ENCODE measurements around the gene THBS3.
"Not testable (repeated sequence)": the region's sequence is repeated elsewhere in the genome, so short reads cannot be mapped to it uniquely, and the experiment has no call there.

Gene THBS3

DNA sequence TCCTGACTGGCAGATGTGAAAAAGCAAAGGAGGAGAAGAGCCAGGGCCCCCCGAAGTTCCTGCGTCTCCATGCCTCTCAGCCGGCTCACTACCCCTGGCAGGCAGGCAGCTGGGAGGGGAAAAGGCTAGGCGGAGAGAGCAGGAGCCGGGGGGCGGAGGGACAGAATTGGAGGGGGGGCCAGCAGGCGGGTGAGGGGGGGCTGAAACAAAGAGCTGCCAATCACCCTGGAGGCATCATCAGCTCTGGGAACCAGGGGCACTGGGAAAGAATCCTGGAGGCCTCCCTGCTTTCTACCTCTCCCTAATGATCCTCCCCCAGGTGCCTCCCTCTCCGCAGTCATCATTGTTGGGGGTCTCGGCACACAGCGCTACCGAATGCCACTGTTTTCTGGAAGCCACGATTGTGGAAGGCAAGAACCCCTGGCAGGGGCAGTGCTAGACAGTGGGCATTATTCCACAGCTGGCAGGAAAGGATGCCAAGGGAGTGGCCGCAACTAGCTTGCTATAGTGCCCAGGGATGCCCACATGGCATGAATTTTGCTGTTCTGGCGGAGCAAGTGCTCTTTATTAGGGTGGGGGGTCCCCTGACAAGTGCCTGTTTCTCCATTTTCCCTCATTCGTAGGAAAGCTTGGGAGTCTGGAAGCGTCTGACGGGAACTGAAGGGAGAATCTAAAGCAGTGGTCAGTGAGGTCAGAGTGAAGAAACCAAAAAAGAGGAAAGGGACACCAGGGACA is at the start of gene THBS3:
THBS3 (minus strand) TSS at position 92 of the 735 bp plus-strand sequence; CDS start at position 71, 21 bp downstream.
- DNase-seq, result no peak

DNA sequence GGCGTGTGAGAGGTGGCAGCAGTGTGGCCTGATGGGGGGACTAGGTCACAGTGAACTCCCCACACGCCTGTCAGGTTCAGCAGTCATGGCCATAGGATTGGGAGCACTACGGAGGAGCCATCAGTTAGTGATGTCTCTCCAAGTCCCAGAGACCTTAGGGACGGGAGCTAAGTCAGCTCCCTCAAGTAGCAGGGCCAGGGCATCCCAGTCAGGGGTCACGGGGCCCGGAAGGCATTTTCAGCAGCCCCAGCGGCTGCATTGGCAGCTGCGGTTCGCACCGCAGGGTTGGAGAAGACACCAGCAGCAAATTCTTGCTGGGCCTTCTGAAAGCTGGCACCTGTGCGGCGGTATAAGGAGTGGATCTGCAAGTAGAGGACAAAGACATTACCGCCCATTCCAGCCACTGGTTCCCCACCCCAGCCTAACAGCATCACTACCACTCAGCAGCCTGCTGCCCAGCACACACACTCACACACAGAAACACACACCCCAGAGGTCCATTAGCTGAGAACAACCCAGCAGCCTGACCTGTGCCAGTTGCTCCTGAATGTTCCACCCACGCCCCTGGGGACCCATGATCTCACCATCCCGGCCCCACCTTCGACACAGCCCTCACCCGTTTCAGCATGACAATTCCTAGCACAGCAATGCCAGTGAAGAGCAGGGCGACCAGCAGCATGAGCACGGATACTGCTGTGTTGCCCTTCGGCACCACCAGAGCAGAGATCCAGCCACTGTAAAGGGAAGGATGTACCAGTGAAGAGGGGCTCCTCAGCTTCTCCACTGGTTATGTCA is 48.6 kb upstream of the THBS3 start:
- no peak for DNase-seq

DNA sequence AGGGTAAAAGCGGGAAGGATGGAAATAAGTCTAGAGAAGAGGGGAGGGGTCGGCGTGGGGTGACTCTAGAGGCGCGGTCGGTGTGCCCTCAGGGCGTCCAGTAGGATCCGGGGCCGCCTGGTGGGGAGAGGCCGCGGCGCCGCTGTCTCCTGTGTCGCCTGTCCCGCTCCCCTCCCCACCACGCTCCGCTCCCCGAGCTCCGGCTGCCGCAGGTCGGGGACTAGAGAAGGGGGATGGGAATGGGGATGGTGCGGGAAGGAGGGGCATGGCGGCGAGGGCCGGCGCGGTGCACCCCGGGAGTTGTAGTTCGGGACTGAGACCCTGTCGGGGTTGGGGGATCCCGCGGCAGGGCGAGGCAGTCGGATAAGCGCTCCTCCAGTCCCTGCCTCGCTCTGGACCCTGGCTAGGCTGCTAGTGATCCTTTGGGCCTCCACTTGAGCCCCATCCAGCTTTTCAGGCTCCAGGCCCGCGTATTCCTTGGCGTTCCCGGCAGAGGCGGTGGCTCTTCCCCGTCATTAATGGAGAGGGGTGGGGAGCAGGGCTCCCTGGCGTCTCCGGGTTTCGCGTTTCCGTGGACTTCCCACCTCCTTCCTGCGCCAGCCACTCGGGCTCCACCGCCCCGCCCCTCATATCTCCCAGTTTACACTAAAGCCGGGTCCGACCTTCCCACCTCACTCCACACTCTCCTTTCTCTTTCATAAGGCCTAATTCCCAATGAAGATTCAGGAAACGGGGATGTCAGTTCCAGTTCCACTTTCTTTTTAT is 47.7 kb upstream of the THBS3 start, which contains the start of gene ENTREP3:
ENTREP3 (minus strand) TSS at position 241 of the 765 bp plus-strand sequence. CDS start 606 bp downstream, outside the sequence.
- no peak for DNase-seq

DNA sequence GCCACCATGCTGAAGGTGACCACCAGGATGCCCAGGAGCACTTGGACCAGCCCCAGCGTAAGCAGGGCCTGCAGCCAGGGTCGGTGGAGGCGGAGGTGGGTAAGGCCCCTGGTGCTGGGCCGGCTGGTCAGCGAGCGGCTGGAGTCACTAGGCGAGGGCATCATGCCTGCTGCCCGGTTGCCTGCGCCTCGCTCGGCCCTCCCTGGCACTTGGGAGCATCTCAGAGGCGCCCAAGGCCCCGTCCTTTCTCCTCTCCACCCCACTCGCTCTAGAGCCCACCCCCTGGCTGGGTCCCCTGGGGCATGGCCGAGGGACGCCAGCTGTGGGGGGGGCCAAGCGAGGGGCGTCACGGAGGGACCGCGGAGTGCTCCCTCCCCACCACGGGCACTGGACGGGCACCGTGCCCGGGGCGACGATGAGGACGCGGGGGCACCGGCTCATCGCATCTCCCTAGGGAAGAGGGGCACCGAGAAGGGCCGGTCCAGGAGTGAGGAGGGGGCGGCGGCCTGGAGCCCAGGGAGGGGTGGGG is 47.1 kb upstream of the THBS3 start:
- no peak for DNase-seq

DNA sequence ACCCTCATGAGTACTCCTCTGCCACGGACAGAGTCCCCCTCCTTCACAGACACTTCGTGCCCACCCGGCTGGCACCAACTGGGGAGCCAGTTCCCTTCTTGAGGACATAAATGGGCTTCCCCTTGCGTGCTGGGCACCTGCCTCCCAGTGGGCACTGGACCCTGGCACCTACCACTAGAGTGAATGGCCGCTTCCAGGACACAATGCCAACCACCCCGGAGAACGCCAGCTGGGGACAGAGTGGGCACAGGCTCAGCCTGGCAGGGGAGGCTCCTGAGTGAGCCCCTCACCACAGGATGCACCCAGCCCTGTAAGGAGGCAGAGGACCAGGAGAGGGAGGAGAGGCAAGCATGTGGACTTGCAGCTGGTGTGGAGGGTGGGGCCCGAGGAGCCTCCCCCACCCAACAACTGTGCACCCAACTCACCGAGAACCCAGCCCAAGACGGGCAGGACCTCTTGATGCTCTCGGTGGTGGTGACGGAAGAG is 46.6 kb upstream of the THBS3 start:
- no peak for DNase-seq

DNA sequence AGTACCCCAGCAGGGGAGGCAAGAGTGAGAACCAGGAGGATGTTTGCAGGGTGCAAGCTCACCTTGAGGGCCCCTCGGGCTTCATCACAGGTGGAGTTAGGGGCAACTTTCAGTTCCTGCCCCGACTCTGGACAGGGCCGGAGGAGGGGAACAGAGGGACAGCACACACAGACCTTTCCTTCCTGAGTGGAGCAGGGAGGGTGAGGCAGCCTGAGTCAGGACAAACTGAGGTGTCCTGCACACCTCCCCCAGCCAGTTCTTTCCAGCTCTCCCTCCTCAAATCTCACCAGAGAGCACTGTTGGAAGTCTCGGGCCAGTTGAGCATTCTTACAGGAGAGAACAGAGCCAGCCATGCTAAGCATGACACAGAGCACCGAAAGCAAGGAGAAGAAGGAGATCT is 46.1 kb upstream of the THBS3 start:
- no peak for DNase-seq

DNA sequence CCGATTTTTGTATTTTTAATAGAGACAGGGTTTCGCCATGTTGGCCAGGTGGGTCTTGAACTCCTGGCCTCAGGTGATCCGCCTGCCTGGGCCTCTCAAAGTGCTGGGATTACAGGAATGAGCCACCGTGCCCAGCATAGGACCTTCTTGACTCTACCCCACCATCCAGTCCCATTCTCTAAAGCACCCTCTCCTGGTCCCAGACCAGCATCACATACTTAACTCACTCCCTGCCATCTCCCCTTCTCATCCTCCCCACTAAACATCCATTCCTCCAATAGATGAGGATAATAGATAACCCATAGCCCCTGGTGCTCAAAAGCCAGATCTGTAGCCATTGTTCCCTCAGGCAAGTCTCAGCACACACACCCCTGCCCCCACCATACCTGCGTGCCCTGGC is 45.5 kb upstream of the THBS3 start:
- DNase-seq, result no peak

DNA sequence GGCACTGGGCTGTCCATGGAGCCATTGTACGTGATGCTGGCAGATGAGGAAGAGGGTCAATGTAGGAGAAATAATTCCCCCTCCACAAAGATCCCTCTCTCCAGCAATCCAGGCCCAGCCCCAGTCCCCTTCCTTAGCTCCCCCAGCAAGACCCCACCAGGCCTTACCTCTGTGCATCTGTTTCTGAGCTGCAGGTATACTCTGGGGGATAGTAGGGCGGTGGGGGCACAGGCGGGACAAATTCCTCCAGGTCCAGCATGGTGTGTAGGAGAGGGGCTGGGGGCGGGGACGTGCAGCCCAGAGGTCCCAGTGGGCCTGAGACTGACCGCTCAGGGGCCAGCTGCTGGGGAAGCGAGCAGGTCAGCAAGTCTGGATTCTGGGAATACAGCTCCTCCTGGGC is 43.9 kb upstream of the THBS3 start:
- DNase-seq, result no peak

DNA sequence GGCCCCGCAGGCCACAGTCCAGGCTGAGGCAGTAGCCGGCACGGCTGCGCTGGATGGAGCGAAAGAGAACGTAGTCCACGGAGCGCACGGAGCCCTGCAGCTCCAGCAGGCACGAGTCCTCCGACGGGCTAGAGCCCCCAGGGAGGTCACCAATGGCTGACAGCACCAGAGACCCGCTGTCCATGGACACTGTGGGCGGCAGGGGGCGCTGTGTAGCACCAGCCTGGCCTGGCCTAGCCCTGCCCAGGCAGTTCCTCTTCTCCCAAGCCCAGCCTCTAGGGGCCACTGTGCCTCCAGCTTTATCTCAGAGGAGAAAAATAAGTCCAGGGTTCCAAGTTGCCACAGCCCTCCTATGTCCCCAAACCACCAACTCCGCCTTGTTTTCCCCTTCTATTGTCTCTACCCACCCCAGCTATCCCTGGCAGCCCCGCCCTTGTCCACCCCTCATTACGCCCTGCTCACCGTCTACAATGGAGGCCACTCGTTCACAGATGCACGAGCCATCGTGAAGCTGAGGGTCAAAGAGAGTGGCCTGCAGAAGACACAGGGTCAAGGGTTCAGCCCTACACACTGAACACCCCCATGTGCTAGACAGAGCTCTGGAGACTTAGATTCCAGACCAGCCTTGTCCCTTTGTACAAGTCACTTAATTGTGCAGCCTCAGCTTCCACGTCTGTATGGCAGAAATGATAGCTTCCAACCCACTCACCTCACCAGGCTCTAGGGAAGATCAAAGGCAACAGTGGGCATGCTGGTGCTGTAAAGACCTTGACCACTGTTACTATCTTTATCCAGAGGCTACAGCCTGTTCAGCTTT is 43.1 kb upstream of the THBS3 start:
- DNase-seq, result peak; percentile 87

DNA sequence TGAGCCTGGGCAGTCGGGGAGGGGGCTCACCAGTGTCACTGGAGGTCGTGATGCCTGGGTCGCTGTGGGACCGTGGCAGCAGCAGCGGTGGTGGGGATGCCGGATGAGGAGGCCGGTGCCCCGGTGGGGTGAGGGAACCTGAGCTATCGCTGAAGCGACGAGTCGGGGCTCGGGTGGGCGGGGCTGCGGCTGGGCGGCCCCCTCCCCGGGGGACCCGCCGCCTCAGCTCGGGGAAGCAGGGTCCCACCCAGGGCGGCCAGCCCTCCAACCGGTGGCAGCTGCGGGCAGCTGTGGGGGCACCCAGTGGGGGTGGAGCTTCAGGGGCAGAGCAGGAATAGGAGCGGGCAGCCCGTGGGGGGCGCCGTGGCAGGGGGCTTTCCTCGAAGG is 42.5 kb upstream of the THBS3 start:
- DNase-seq, result no peak

DNA sequence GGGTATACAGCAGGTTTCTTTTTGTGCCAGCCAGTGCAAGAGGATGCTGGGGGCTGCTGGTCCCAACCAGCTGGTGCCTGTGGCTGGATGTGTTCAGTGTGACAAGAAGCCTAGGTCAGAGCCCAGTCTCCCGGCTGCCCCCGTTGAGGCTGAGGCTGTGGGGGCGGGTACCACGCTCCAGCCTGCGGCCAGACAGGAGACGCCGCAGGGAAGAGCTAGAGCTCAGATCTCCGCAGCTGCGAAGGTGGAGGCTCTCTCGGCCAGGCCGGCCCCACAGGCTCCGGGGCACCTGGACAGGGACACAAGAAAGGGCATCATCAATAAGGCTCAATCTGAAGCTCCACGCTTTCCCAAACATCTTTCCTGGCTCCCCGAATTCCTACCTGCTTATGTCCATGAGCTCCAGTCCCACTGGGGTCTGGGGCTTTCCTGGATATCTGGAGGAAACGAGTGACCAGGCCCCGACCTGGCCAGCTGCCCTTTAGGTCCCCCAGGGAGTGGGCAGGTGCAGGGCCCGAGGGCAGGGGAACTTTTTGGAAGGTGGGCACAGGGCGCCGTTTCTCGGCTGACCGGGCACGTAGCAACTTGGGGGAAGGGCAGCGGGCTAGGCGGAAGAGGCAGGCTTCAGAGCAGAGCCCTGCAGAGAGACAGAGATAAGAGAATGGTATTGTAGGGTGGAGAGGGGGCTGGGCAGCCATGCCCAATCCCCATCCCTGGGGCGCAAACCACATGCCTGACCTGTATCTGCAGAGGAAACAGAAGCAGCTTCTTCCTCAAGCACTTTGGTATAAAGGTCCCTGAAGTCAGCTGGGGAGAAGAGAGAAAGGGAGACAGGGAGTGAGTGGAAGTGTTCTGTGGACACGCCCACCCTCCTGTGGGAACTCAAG is 40.2 kb upstream of the THBS3 start:
- DNase-seq, result no peak

DNA sequence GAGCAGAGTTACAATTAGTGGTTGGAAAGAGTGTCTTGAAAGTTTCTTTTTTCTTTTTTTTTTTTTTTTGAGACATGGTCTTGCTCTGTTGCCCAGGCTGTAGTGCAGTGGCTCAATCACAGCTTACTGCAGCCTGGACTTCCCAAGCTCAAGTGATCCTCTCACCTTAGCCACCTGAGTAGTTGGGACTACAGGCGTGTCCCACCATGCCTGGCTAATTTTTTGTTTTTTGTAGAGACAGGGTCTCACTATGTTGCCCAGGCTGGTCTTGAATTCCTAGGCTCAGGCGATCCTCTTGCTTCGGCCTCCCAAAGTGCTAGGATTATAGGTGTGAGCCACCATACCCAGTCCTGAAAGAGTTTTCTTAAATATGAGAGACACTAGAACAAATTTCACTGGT is 39.1 kb upstream of the THBS3 start:
- not testable (repeated sequence) for DNase-seq

DNA sequence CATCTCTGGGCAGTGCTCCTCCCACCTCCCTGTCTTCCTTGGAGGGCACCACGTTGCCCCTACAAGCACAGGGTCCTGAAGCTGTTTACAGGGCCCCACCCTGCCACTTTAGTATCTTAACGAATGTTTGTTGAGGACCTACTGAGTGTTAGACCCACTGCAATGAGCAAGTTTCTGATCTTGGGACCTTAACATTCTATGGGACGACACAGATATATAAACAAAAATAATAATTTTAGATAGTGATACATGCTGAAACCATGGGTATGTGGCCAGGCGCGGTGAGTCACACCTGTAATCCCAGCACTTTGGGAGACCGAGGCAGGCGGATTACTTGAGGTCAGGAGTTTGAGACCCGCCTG is 37.4 kb upstream of the THBS3 start:
- DNase-seq, result no peak

DNA sequence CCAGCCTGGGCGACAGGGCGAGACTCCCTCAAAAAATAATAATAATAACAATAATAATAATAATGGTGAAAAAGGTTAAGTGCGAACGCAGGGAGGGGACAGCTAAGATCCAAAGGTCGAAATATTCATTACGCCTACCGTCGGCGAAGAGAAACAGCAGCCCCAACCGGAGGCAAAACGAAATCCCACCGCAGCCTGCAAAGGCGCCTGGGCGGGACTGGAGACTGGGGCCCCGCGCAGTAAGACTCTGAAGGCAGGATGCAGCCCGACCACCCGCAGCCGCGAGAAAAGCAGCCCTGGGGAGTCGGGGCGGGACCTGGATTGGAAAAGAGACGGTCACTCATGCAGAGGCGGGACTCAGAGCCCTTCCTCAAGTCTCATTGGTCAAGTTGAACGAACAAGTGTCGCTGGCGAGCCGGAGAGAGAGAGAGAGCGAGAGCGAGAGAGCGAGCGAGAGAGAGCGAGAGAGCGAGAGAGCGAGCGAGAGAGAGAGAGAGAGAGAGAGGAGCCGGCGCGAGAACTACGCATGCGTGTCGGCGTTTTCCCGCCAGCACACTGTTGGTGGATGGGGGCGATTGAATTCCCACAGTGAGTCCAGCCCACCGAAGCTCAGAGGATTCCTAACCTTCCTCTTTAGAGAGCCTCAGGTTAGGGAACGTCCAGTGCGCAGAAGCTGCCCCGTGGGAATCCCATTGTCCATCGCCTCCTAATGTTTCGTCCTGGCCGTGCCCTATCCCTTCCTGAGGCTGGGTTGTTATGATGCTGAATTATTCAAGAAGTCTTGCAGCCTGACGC is 36.9 kb upstream of the THBS3 start:
- peak; percentile 96 for DNase-seq

DNA sequence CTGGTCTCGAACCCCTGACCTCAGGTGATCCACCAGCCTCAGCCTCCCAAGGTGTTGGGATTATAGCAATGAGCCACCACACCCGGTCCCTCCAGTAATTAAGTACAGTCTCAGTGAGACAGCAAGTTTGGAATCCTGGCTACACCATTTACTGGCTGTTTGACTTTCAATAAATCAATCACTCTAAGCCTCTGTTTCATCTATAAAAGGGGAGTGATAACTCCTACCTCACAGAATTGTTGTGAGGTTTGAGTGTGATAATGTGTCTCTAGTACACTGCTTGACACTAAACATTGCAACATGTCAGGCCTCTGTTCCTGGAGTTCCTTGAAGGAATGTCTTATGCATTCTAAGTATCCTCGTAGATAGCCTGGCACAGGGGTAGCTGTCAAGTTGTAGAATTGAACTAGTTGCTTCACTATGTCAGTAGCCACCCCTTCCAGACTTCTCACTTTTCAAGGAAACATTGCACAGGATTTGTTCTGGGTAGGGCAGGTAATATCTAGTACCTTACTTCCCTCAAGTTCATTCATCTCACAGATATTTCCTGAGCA is 35.2 kb upstream of the THBS3 start:
- DNase-seq, result no peak

DNA sequence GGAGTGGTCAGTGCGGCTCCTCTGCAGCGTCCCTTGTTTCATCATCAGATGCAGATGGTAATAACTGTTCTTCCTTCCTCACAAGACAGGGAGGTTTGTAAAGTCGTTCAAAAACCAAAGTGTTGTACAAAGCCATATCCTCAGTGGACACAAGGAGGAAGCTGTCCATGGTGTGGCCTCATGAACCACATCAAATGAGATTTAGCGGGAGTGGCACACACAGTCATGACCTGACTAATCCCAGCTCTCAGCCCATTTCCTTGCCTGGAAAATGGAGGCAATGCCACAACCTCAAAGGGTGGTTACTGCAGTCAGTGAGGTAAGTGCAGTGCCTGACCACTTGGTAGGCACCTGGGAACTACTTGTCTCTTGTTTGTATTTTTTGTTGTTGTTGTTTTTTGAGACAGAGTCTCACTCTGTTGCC is 34.2 kb upstream of the THBS3 start:
- DNase-seq, result no peak

DNA sequence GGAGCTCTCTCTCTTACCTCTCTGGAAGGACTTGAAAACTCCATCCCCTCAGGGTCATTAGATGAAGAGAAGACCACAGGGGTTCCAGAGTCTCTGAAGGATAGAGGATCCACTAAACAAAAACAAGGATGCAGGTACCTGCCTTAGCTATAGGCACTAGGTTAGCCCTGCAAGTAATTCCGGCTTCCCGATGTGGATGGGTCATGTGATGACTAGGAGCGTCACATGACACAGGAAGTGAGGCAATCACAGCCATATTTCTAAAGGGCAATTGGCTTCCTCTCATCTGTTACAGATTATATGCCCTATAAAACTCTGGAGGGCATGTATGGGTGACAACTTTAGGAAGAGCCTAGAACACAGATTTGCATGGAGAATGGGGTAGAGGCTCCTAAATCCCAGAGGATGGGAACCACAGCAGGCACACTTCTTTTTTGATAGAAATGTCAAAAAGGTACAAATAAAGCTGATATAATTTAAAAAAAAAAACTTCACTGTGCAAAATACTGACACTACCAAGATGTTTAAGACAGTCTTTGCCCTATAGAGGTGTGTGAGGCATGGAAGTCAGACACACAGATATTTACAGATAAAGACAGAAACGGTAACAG is 33.5 kb upstream of the THBS3 start:
- peak; percentile 77 for DNase-seq

DNA sequence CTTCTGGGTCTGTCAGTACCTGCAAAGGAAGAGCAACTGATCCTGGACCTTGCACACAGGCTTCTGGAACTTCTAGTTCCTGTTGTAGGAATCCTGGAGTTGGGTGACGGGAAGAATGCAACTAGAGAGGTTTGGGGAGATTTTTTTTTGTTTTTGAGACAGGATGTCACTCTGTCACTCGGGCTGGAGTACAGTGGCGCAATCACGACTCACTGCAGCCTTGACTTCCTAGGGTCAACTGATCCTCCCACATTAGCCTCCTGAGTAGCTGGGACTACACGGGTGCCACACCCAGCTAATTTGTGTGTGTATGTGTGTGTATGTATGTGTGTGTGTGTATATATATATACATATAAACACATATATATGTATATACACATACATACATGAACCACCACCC is 28.8 kb upstream of the THBS3 start:
- no peak for DNase-seq

DNA sequence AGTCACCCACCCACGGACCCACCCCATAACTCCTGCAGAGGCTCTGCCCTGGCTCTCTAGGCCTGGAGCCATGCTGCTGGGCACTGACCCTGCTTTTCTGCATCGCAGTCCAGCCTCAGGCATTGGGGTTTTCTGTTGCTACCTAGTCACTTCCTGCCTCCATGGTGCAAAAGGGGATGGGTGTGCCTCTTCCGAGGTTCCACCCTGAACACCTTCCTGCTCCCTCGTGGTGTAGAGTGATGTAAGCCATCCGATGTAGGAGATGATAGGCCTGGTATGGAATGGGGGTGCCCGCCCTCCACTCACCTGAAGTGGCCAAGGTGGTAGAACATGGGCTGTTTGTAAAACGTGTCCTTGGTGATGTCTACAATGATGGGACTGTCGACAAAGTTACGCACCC is 27.7 kb upstream of the THBS3 start:
- DNase-seq, result not testable (repeated sequence)

DNA sequence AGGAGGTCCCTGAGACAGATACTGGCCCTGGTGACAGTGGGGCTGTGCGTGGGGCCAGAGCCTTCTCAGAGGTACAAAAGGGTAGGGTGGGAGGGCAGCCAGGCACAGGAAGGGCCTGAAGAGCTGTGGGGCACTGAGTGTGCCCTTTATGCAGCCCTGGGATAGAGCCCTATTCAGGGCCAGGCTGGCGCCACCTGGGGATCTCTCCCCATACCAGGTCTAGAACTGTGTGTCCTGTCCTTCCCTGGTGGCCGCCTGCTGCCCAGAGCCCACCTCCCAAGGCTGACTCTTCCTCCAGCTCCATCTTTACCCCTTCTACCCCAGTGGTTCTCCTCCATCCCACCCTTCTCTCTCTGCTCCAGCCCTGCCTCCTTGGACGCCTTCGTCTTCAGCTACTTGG is 25.8 kb upstream of the THBS3 start:
- DNase-seq, result not testable (repeated sequence)

All from KG1 (cell line).